HG02938 (cell line): ENCODE data around the gene FGF21.

Experiments used
- ATAC-seq: cut with Tn5 transposase; IDR thresholded peaks from one replicate; pipeline ENCODE4 v1.9.1; 2021; ENCODE audit warnings: mild to moderate bottlenecking, moderate library complexity; ENCODE audit not compliant: unreplicated experiment

The FGF21 gene

GRCh38 chr19:48728911-48729664 lies 26.2 kb upstream of the FGF21 start:
- ATAC-seq = no peak

DNA sequence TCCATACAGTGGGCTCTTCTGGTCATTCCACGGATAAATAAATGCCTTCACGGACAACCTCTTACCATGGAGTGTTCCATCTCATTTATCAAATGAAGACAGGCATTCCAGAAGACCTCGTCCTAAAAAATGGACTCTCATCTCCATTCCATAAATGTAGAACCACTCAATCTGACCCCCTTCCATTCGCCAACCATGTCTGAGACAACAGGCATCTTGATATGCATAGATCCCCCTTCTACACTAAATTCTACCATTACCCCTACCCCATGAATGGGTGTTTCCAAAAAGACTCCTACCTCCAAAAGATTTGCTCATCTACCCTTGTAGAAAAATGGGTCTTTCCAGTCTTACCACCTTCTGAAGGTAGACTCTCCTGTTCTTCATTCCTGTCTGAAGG lies 23.9 kb upstream of the FGF21 start:
- no peak for ATAC-seq

DNA sequence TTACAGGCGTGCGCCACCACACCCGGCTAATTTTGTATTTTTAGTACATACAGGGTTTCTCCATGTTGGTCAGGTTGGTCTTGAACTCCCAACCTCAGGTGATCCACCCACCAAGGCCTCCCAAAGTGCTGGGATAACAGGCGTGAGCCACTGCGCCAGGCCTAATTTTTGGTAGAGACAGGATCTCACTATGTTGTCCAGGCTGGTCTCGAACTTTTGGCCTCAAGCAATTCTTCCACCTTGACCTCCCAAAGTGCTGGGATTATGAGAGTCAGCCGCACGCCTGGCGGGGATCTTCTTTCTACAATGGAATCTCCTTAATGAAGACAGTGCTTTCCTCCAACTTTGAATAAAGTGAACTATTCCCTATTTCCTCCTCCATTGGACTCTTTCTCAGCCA lies 20.7 kb upstream of the FGF21 start:
- ATAC-seq = no peak

DNA sequence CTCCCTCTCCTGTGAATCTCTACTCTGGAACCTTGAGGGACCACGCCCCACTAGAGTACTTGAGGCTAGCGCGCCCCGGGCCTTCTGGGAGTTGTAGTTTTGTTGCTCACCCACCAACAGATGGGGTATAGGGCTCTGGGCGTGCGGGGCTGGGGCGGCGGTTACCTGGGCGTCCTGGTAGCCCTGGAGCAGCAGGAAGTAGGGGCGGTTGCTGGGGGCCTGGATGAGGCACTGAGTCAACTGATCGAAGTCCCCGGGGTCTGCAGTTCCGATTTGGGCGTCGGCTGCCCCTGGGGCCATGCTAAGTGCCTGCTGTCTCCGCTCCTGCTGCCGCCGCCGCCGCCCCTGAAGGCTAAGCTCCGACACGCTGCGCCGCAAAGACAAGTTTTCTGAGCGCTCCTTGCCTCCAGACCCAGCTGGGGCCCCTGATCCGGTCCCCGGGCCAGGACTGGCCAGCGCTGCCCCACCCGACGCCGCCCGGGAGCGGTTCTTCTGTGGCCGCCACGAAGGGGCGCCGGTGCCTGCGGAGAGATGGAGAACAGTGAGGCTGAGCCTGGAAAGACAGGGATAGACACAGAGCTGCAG lies 20.2 kb upstream of the FGF21 start:
- ATAC-seq = no peak

GRCh38 chr19:48737360-48737998 lies 17.8 kb upstream of the FGF21 start:
- no peak for ATAC-seq

DNA sequence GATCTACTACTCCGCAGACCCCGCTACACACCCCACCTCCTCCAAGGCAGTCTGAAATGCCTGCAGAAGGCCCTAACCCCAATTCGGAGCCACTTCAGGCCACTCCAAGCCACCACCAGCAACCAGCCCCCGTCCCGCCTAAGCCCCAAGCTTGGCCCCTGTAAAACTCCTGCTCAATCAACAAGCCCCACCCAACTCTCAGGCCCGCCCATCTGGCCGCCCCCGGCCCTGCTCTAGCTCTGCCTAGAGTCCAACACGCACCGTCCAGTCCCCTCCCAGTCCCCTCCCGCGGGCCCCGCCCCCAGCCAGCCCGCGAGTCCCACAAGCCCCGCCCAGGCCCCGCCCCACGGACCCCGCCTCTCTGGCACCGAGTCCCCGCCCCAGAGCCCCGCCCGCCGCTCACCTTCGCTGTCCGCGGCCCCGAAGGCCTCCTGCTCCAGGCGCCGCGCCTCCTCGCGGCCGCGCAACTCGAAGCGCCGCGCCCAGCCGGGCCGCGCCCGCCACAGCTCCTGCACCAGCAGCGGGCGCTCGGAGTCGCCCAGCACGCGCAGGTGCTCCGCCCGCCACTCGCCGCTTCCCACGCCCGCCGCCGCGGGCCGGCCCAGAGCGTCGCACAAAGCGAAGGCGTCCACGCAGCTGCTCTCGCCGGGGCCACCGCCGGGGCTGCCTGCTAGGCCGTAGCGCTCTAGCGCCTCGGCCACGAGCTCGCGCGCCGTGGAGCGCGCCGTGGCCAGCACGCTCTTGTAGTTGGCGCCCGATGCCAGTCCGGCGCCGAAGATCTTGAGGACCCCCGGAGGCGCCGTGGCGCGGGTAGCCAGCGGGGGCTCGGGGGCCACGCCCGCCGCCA lies 16.5 kb upstream of the FGF21 start:
- no peak for ATAC-seq

GRCh38 chr19:48739404-48740163 lies 15.7 kb upstream of the FGF21 start:
- ATAC-seq = no peak

GRCh38 chr19:48740164-48740972 lies 15.0 kb upstream of the FGF21 start, which contains the start of gene RASIP1:
TSS of gene RASIP1 (minus strand) at chr19:48740610. CDS start at chr19:48740282, 328 bp downstream.
- ATAC-seq = no peak

DNA sequence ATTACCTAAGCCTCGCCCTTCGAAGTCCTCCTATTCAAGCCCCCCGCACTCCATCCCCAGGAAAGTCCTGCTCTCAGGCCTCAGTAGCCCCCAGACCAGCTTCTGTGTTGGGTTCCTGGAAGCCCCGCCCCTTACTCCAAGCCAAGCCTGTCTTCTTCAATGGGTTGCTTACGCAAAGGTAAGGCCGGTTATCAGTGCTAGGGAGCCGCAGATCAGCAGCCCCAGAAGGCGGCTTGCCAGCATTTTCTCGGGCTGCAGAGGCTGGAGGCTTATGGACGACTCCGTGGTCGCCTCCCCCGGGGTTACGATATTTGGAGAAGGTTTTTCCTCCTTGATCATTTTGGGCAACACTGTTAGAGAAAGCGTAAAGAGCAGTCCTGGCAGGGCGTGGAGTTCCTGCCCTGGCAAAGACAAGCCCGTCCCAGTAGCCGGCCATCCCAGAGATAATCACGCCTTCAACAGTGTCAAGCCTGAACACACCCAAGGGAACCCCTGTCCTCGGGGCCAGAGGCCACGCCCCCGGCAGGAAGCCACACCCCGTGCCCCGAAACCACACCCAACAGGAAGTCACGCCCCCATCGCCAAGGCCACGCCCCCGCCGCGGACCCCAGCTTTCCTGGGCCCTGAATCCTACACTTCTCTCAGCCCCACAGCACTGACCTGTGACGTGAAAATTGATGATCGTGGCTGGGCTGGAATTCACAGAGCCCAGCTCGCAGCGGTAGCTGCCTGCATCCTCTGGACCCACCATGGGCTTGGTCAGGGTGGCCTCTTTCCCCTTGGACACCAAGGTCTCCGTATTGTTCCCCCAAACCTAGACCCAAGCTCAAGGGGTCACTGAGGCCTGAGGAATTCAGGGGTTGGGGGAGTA lies 14.0 kb upstream of the FGF21 start:
- no peak for ATAC-seq

GRCh38 chr19:48742096-48742495 lies 13.2 kb upstream of the FGF21 start:
- no peak for ATAC-seq

GRCh38 chr19:48745208-48745995 lies 9.9 kb upstream of the FGF21 start:
- ATAC-seq = no peak

- no peak for ATAC-seq
Observed at GRCh38 chr19:48746110-48746509, 9.2 kb upstream of the FGF21 start.

GRCh38 chr19:48746738-48747575 lies 8.4 kb upstream of the FGF21 start, which contains the start of gene IZUMO1:
TSS of gene IZUMO1 (minus strand) at chr19:48746909. CDS start at chr19:48745859, 1,050 bp downstream.
- no peak for ATAC-seq

DNA sequence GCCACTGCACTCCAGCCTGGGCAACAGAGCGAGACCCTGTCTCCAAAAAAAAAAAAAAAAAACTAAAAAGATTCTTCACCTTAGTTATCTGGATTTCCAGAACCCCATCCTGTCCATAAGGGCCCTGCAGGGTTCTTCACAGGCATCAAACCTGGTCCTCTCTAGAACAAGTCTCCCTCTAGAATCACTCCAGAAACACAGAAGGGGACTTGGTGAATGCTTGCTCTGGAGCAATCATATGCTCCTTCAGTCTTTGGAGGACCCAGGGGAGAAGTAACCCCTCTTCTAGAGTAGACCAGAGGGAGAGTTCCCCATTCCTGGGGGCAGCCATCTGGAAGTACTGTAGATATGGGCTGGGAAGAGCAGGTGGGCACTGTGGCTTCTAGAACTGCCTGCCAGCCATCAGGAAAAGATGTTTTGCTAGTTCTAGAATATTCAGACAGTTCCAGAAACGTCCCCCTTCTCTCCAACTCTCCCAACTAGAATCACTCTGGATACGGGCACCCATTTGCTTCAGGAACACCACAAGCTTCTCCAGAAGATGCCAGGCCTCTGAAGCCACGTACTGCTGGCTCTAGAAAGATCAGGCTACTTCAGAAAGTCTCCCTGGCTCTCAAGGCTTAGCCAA lies 5.6 kb upstream of the FGF21 start:
- ATAC-seq = no peak

DNA sequence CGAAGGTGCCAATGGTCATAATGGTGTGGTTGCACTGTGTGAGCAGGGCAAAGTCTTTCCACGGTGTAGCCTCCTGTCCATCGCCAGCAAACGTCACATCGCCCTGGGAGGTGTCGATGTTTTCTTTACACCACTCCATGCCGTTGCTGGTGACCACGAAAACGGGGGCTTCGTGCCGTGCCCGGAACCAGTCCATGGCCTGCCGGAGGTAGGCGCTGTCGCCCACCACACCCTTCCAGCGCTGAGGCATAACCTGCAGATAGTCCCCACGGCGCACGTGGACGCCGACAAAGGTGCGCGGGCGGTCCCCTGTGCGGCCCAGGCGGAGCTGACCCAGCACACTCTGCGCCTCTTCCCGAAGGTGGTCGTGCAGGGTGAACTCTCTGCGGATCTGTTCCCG lies 5.0 kb upstream of the FGF21 start:
- ATAC-seq = no peak

DNA sequence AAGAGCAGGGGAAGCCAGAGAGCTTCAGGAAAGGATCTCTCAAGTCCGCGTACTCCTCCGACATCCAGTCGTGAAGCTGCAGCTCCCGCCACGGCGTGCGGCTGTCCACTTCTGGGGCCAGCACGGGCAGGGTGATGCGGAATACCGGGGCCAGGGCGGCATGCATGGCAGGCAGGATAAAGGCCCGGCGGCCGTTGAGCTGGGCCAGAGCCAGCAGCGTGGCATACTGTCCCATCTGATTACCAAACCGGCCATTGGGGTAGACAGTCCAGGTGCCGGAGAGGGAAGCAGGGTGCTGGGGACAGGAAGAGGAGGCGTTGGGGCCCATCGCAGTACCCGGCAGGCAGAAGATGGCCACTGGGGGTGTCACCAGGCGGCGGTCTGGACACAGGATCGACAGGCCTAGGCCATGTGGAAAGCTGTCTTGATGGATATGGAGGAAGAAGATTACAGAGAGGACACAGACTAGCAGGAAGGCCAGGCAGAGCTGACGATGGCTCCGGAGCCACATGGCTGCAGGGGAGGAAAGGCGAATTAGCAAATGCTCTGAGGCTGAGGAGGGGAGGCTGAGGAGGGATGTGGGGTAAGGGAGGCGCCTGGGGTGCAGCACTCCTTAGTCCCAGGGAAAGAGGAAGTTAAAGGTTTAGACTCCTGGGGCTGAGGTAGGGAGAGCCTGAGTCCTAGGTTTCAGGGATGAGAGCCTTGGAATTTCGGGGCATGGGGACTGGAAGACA lies 4.4 kb upstream of the FGF21 start:
- ATAC-seq = no peak
